Testis (tissue), 2 donors: ENCODE measurements around the gene FAM53B.

Source experiments
- CTCF ChIP-seq, 3 experiments: fragments of 450-650 bp in 2 of 3; fragments of 200-600 bp in 1 of 3; sonication (generic) in 1 of 3; IDR thresholded peaks; one replicate each; pipeline ENCODE4 v1.5.1; 2016 to 2019; ENCODE audit warnings: antibody characterized with exemption in 3 of 3, mild to moderate bottlenecking in 2 of 3, moderate library complexity in 1 of 3
- POLR2A ChIP-seq: fragments of 450-650 bp; IDR thresholded peaks from one replicate; pipeline ENCODE4 v1.6.1; 2017; ENCODE audit warnings: antibody characterized with exemption, mild to moderate bottlenecking, moderate library complexity

- TF ChIP-seq CTCF (IDR thresholded peaks at IDR 0.05) = no peak
- TF ChIP-seq POLR2A = no peak
Measured at GRCh38 chr10:124703372-124703771, 40.8 kb downstream of the FAM53B start.
